Eye (tissue), 1 donor: Measurements from ENCODE around the gene PFN3.
"Not testable (repeated sequence)": the region's sequence is repeated elsewhere in the genome, so short reads cannot be mapped to it uniquely, and the experiment has no call there.

ENCODE experiments used
- DNase-seq: peaks from one replicate; pipeline ENCODE4 v3.0.0-alpha.2; 2015

Gene PFN3

DNA sequence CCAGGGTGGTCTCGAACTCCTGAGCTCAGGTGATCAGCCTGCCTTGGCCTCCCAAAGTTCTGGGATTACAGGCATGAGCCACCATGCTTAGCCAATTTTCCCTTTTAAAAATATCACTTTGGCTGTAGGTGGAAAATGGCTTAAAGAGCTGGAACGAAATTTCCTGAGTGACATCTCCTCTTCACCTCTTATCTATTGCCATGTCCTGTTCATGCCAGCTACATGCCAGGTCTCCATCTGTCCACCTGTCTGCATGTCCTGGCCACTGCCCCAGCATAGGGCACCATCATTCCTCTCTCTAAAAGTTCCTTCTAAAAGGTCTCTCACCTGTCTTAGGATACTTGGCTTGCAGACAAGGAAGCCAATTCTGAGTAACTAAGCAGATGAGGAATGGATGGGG lies 23.2 kb upstream of the PFN3 start:
- no peak for DNase-seq

DNA sequence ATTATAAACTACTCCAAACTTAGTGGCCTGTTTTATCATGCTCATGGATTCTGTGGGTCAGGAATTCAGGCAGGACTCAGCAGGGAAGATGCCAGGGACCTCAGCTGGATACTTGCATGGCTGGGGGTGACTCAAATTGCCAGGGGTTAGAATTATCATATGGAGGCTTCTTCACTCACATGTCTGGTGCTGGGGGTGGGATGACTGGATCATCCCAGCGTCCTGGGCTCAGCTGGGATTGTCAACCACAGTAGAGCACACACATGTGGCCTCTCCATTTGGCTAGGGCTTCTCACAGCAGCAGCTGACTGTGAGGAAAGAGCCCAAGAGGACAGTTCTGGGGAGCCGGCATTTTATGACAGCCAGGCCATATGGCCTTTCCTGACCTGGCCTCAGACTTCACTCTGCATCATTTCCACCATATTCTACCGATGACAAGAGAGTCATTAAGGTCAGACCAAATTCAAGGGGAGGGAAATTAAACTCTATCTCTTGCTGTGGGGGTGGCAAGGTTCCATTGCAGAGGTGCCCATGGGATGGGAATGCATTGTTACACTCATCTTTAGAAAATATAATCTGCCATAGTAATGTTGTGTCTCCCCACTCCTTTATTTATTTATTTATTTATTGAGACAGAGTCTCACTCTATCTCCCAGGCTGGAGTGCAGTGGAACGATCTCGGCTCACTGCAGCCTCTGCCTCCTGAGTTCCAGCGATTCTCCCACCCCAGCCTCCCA lies 20.8 kb upstream of the PFN3 start:
- DNase-seq = peak; percentile 48

DNA sequence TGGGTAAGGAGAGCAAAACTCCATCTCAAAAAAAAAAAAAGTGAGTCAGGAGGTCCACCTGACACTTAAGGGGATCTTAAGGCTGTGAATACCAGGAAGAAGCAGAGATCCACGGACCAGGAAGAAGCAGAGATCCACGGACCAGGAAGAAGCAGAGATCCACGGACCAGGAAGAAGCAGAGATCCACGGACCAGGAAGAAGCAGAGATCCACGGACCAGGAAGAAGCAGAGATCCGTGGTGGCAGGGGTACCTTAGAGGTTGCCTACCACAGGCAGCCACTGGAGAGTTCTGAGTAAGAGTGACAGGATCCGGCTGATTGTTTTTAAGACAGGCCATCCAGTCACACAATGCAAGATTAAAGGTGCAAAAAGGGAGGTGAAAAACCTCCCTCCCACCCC lies 20.0 kb upstream of the PFN3 start:
- DNase-seq = not testable (repeated sequence)

DNA sequence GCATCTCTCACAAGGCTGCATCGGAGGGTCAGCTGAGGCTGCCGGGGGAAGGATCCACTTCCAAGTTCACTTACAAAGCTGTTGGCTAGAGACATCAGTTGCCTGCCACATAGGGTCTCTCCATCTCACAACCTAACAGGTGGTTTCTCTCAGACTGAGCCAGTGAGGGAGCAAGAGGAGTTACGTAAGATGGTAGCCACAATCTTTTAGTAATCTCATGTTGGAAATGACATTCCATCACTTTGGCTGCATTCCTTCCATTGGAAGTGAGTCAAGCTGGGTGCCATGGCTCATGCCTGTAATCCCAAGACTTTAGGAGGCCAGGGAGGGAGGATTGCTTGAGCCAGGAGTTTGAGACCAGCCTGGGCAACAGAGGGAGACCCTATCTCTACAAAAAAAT lies 18.6 kb upstream of the PFN3 start:
- no peak for DNase-seq

DNA sequence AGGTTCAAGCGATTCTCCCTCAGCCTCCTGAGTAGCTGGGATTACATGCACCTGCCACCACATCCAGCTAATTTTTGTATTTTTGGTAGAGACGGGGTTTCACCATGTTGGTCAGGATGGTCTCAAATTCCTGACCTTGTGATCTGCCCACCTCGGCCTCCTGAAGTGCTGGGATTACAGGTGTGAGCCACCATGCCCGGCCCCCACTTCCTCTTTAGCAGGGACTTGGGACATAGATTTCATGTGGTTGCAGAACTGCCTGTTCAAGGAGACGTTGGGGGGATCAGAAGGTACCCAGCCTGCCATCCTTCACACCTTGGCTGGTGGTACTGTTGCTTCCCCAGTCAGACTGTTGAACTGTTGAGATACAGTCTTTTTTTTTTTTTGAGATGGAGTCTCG lies 16.6 kb upstream of the PFN3 start:
- not testable (repeated sequence) for DNase-seq

DNA sequence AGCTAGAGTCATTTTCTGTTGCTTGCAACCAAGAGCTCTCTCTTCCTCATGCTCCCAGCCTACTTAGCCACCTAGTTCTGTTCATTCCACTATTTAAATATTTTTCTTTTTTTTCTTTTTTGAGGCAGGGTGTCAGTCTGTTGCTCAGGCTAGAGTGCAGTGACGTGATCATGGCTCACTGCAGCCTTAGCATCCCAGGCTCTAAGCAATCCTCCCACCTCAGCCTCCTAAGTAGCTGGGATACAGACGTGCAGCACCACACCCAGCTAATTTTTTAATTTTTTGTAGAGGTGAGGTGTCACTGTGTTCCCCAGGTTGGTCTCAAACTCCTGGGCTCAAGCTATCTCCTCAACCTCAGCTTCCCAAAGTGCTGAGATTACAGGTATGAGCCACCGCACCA lies 14.0 kb upstream of the PFN3 start:
- no peak for DNase-seq

DNA sequence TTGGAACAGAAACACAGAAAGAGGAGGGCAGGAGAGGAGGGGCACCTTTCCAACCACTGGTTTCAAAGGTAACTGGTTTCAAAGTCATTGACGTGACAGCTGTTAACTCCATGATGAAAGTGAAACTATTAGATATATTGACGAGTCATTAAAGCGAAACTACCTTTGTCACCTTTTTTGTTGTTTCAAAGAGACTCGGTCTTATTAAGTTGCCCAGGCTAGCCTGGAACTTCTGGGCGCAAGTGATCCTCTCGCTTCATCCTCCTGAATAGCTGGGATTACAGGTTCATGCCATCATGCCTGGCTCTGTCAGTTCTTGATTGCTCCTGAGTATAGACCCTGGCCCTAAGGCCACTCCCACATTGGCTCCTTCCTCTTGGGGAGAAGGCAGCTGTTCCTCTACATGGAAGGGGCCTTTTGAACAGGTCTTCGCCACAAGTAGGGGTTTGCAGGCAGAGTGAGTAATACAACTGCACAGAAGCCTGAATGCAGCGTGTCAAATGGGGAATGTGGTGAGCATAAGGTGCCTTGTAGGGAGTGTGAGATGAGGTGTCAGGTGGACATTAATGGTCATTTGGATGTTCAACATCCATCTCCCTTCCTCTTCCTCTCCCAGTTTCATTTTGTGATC lies 12.3 kb upstream of the PFN3 start:
- no peak for DNase-seq

DNA sequence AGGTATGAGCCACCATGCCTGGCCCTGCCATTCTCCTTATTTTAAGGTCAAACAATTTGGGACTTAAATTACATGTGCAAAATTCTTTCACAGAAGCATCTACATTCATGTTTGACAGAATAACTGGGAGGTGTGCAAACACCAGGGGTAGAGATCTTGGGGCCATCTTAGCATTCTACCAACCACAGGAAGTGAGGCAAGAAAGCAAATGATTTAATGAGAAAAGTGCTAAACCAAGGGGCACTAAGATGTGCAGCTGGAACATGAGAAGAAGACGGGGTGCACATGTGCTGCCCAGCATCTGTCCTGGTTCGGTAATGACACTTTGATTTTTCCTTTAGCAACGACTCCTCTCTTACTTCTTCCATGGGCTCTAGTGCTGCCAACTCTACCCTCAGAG lies 10.1 kb upstream of the PFN3 start:
- no peak for DNase-seq

DNA sequence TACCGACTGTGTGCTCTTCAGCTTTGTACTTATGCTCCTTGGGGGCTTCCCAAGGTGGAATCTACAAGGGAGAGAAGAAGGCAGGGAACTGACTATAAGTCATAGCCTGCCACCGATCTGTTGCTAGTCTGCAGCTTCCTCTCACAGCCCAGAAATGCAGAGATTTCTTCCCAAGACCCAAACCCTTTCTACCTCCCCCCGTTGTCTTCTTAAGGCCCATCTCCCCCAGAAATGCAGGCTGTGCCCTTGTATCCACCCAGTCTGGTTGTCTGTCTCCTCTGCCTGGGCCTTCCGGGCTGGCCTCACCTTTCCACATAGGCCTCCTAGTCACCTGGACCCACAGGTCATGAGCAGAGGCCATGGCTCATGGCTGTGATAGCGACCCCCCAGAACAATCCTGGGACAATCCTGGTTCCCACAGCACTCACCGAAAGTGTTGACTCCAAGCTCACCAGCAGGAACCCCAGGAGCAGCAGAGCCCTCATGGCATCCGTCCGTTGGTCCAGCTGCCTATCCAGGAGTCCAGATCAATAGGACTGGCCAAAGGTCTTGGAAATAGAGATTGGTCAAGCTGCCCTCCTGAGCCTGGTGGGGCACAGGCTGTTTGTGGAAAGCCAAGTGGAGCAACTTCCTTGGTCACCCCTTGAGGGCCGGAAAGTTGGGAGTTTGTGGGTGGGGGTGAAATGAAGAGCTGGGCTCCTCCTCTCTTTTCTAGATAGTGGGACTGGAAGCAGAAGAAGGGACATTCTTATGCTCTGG lies 8.8 kb upstream of the PFN3 start, which contains the start of gene F12:
TSS of gene F12 (minus strand) at position 522 of the 759 bp plus-strand sequence. CDS start at position 485, 37 bp downstream.
- DNase-seq = no peak

DNA sequence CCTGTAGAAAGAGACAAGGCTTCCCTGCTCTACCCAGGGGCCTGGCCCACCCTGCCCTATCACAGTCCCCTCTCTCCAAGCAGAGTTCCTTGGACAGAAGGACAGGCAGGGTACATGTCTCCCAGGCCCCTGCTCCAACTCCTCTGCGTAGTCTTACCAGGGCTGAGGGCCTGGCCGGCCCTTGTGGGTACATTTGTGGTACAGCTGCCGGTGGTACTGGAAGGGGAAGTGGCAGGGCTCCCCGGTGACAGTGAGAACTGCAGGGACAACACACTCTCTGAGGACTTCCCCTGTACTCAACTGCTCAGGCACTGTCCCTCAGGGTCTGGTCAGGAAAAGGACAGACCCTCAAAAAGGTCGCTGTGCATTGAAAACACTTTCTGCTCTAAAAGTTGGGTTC lies 5.3 kb upstream of the PFN3 start:
- DNase-seq = no peak

DNA sequence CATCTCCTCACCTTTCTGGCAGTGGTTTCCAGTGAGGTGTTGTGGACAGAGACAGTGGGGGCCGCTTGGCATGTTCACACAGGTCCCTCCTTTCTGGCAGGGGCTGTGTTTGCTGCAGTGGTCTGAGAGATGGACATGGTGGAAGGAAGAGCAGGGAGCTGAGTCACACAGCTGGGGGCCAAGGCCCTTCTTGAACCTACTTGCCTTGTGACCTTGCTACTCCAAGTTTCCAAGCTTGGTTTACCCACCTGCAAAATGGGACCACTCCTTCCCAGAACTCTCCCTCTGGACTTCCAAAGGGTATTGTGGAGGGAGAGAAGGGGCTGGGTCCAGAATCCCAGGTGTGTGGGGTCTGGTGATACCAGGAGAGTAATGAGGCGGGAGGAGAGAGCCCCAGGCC lies 4.9 kb upstream of the PFN3 start:
- no peak for DNase-seq

DNA sequence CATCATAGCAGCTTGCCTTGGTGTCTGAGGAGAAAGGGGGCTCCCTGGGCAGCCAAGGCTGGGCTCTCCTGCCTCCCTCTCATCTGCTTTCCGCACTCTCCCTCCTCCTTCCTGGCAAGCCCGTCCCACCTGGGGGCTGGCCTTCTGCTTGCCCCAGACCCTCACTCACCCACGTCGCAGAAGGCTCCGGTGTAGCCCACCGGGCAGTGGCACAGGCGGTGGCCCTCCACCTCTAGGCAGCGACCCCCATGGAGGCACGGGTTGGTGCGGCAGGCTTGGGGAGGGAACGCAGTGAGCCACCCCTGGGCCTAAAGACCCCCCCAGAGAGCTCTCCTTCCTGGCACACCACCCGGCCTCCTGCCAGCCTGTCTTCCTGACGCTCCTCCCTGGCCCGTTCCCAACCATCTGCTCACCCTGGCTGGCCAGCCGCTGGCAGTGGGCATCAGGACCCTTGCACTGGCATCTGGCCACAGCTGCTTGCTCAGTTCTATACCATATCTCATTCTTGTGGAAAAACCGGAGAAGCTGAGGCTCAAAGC lies 4.2 kb upstream of the PFN3 start:
- no peak for DNase-seq

DNA sequence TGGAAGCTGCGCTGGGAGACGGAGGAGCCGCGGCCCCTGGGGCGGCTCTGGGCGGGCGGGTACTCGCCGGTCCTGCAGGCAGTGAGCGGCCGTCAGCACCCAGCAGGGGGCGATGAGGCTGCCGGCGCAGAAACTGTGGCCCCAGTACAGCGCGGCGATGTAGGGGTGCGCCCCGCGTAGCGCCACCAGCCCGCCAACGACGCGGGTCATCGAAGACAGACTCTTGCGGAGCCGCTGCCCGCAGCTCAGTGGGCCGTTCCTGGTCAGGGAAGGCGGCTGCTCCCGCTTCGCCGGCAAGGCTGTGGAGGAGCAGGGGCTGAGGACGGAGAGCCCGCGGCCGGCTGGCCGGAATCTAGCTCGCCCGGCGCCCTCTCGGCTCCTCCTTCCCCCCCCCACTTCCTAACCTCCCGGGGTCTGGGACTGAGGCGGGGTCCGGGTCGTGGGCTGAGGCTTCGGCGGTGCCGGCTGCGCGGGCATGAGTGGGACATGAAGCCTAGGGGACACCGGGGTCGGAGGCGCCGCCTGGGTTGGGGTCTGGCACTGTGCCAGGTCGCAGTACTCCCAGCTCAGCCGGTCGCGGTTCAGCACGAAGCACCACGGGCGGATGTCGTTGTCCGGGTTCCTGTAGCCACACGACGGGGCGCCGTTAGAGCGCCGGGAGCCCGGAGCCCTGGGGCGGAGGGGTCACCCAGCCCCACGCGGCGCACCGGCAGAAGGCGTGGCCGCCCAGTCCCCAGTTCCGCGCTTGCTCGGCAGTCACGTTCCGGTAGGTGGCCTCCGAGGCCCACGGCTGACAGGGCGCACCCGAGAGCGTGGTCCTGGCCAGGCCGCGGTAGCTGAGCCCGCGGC lies 3.6 kb upstream of the PFN3 start:
- DNase-seq = peak; percentile 87

DNA sequence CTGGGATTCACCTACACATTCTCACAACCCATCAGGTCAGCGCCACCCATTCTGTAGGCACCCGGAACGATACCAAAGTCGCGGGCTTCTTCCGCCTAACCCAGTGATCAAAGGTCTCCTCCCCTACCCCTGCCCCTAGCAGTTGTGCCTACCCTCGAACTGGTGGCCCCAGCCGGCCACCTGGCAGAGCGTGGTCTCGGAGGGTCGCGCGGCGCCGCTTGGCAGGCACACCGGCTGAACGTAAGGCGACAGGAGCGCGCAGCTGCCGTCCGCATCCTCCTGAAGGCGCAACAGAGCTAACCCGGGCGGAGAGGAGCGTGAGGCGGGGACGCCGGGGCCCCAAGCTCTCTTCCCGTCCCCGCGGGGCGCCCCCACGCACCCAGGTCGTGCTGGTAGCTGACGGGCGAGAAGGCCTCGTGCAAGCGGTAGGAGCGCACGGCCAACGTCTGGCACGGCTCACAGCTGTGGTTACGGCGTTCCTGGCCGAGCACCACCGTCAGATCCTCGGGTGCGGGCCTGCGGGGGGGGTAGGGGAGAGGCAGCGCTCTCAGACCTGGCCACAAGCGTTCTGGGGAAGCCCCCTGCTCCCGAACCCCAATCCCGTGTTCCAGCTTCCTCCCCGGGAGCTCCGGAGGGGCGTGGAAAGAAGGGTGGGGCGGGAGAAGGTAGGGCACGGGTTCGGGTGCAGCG lies 2.8 kb upstream of the PFN3 start:
- no peak for DNase-seq

DNA sequence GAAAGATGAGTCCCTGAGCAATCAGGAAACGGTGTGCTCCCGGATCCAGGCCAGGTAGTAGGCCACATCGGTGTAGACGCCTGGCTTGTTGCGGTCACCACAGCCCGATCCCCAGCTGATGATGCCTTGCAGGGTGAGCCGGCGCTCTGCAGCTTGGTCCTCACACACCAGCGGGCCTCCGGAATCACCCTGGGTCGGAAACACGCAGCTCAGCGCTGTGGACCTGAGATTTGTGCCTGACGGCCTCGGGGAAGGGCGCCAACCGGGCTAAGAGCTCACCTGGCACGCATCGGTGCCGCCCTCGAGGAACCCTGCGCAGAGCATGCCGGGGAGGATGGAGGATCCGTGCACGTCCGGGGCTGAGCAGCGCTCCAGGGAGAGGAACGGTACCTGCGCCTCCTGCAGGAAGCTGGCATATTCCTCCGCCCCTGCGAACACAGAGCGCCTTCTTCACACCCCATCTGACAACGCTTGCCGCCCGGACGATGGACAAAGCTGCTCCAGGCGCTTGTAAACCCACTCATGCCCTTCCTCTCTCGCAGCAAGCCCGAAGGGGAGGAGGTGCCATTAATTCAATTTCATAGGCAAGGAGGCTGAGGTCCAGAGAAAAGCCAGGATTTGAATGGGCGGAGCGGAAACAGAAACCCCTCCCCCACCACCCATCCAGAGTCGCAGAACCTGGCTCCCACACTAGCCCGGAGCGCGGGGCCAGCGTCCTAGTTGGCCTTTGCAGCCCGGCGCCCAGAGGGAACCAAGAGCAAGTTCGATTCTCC lies 2.0 kb upstream of the PFN3 start:
- DNase-seq = peak; percentile 84

DNA sequence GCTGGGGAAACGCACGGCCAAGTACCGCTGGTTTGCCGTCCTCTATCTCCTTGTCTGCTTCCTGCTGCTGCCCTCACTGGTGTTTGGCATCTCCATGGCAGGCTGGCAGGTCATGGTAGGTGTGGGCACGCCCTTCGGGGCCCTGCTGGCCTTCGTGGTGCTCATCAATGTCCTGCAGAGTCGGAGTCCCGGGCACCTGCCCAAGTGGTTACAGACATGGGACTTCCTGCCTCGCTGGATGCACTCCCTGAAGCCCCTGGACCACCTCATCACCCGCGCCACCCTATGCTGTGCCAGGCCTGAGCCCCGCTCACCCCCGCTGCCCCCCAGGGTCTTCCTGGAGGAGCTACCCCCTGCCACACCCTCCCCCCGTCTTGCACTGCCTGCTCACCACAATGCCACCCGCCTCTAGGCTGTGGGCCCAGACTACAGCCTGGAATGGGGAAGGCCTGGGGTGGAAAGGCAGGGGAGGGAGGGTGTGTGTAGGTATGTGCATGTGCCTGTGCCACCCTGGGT lies 2.5 kb downstream of the PFN3 start:
- no peak for DNase-seq

DNA sequence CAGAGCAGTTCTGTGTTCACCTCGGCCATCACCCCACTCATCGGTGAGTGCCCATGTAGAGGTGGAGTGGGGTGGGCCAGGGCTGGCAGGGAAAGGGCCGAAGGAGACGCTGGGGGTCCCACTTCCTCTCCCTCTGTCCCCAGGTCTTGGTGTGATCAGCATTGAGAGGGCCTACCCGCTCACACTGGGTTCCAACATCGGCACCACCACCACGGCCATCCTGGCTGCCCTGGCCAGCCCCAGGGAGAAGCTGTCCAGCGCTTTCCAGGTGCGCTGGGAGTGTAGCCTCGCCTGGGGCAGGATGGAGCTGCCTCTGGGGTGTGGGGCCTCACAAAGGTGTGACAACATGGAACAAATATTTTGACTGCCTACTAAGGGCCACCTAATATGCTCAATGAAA lies 3.7 kb downstream of the PFN3 start:
- no peak for DNase-seq

DNA sequence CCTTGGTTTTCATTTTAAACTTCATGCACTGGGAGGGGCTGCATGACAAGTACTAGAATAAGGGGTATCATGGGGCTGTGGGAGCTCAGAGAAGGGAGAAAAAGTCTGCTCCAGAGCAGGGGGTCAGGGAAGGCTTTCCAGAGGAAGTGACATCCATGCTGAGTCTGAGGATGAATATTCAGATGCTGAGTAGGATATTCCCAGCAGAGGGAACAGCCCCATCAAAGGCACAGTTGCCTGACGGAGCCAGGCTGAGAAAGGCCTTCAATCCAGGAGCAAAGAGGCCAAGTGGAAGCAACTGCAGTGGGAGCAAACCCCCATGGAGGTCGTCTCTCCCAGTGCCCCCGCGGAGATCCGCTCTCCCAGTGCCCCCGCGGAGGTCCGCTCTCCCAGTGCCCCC lies 4.4 kb downstream of the PFN3 start:
- DNase-seq = no peak

DNA sequence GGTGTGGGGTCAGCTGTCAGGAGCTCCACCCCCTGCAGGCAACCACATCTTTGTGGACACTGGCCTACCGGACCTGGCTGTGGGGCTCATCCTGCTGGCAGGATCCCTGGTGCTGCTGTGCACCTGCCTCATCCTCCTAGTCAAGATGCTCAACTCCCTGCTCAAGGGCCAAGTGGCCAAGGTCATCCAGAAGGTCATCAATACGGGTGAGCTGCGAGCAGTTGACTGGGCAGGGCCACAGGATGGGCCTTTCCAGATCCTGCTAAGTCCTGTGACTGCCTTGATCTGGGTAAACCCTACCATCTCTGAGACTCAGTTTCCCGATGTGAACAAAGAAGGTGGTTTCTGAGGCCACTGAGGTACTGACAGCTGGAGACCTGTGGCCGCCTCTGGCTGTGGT lies 6.5 kb downstream of the PFN3 start:
- DNase-seq = no peak

DNA sequence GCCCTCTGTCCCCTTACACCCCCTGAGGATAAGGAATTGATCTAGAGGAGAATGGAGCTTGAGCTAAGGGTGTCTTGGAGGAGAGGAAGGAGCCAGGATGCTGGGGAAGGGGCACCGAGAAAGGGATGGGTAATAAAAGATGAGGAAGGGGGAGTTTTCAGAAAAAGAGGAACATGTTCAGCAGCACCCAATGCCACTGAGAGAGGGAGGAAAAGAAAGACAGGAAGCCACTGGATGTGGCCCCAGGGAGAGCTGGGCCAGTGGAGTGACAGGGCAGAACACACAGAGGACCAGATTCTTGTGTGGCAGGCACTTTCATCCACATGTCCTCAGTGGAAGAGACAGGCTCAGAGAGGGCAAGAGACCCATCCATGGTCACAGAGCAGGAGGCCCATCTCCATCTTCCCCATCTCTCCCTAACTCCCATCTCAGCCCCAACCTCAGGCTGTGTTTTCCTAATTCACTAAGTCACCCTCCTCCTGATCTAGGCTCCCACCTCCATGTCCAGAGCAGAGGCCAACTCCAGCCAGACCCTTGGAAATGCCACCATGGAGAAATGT lies 7.2 kb downstream of the PFN3 start:
- no peak for DNase-seq

DNA sequence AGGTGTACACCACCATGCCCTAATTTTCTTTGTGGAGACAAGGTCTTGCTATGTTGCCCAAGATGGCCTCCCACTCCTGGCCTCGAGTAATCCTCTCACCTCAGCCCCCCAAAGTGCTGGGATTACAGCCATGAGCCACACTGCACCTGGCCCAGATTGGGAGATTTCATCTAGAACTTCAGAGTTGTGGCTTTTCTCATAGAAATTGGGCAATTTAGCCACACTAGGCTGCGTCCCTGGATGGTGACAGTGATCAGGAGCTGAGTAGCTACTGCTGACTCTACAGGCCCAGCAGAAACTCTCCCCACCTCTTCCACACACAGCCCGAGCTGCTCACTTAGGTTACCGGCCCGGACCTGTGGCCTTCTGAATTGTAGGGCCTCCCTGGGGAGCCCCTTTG lies 7.7 kb downstream of the PFN3 start:
- no peak for DNase-seq
